LHCN-M2 (cell line): Measurements from ENCODE around the gene GOLGA6L2. TPM values are rescaled to one million over a fixed set of nuclear protein-coding genes. Genes with fewer than 3 reads are reported as not detected.

ENCODE experiments used
- DNase-seq: peaks from one replicate; pipeline ENCODE4 v3.0.0-alpha.2; 2012; ENCODE audit warnings: low read depth
- total RNA-seq: library from RNA; depleted of rRNA; stranded (reverse); fragments of >200 nt; gene quantifications from 2 replicates; pipeline ENCODE4 v1.2.3, GENCODE V29; 2014; rRNA removed

The GOLGA6L2 gene
- total RNA-seq, 1 experiment from 2014 or later, result not detected

- DNase-seq, result no peak
These were observed 51.9 kb downstream of the GOLGA6L2 start for GRCh38 chr15:23395030-23395692.

Other genes with a start within 250 kb of the GOLGA6L2 start
- gene GOLGA6L26, start 113.0 kb downstream of the GOLGA6L2 start, total RNA-seq, result not detected in 2 replicates
- 0.06 TPM in 1 of 2 replicates, not detected in the other for gene GOLGA8S, start 92.5 kb downstream of the GOLGA6L2 start, total RNA-seq
- gene MKRN3, start 118.4 kb upstream of the GOLGA6L2 start, total RNA-seq, result 5.2 and 6.5 TPM in 2 replicates
- 0.38 and 0.40 TPM in 2 replicates for gene MAGEL2, start 200.6 kb upstream of the GOLGA6L2 start, total RNA-seq
- 31.4 and 33.6 TPM in 2 replicates for gene NDN, start 240.1 kb upstream of the GOLGA6L2 start, total RNA-seq